ENCODE measurements around the gene FAM163B.

- TF ChIP-seq CTCF (IDR thresholded peaks at IDR 0.05) (peak in 4 of 6 experiments; percentile 36 to 57 (median 42)), POLR2A (IDR thresholded peaks at IDR 0.05) (no peak)
Measured at GRCh38 chr9:133532937-133533668, 76.1 kb downstream of the FAM163B start.

Measured in thyroid gland (tissue), 4 donors.